HFFc6 (cell line): ENCODE measurements around the gene SMAD2. TPM values are rescaled to one million over a fixed set of nuclear protein-coding genes. Genes with fewer than 3 reads are reported as not detected.

Source experiments
- DNase-seq: peaks from one replicate; pipeline ENCODE4 v3.0.0-alpha.2; 2018
- H3K27ac Mint-ChIP-seq: 2 replicates; pipeline ENCODE4 v1.8.0; 2020; ENCODE audit warnings: mild to moderate bottlenecking, mixed read lengths
- H3K27me3 Mint-ChIP-seq: 2 replicates; pipeline ENCODE4 v1.8.0; 2021; ENCODE audit warnings: mild to moderate bottlenecking, moderate library complexity, mixed read lengths; ENCODE audit not compliant: insufficient read depth
- H3K36me3 Mint-ChIP-seq: 2 replicates; pipeline ENCODE4 v1.8.0; 2021; ENCODE audit warnings: low read depth, mixed read lengths
- H3K4me1 Mint-ChIP-seq: 2 replicates; pipeline ENCODE4 v1.8.0; 2020; ENCODE audit warnings: low read depth, mixed read lengths
- H3K4me3 Mint-ChIP-seq: 2 replicates; pipeline ENCODE4 v1.8.0; 2020; ENCODE audit warnings: mild to moderate bottlenecking, moderate library complexity, mixed read lengths
- H3K9me3 Mint-ChIP-seq: 2 replicates; pipeline ENCODE4 v1.8.0; 2020; ENCODE audit warnings: mild to moderate bottlenecking, mixed read lengths
- CTCF ChIP-seq: fragments of 200-600 bp; sonication (generic); IDR thresholded peaks from 2 replicates; pipeline ENCODE4 v1.5.0; 2021; ENCODE audit warnings: antibody characterized with exemption, mild to moderate bottlenecking
- total RNA-seq, 6 experiments: library from RNA; stranded (reverse); fragmentation: NEBNext Ultra II Directional; extraction: Animal tissue kit (Norgen Biotek cat#: 25700); gene quantifications; 2 replicates in 1 of 6; 3 replicates in 5 of 6; pipeline ENCODE4 v1.2.3, GENCODE V29; 2021

The SMAD2 gene
- total RNA-seq, 6 experiments from 2014 or later, result 99.3 to 116 (median 108) TPM

GRCh38 chr18:47794725-47795433, 135.6 kb downstream of the SMAD2 start:
- Mint-ChIP-seq H3K4me3 (no peak overlapping the region), H3K27ac (no peak overlapping the region), H3K27me3 (peaks cover 18% of the 10 kb centered on the region), H3K4me1 (peaks cover 6% of the 10 kb centered on the region; the same call in 1 of the 2 replicates), H3K36me3 (no peaks in the 10 kb centered on the region), H3K9me3 (no peaks in the 10 kb centered on the region)
- DNase-seq, result no peak
- TF ChIP-seq CTCF, result no peak

- Mint-ChIP-seq H3K36me3 (no peaks in the 10 kb centered on the region), H3K27me3 (peaks cover 19% of the 10 kb centered on the region), H3K27ac (no peak overlapping the region), H3K9me3 (no peaks in the 10 kb centered on the region), H3K4me1 (peaks cover under 1% of the 10 kb centered on the region; the same call in 1 of the 2 replicates), H3K4me3 (no peak overlapping the region)
- DNase-seq, result no peak
- TF ChIP-seq CTCF, result no peak
Observed at GRCh38 chr18:47793609-47794008, 136.8 kb downstream of the SMAD2 start.

GRCh38 chr18:47791461-47791985, 138.9 kb downstream of the SMAD2 start:
- Mint-ChIP-seq H3K27me3 (peaks cover 20% of the 10 kb centered on the region), H3K27ac (no peak overlapping the region), H3K36me3 (no peaks in the 10 kb centered on the region), H3K4me3 (no peak overlapping the region), H3K9me3 (no peaks in the 10 kb centered on the region; the same call in 1 of the 2 replicates), H3K4me1 (no peaks in the 10 kb centered on the region)
- no peak for DNase-seq
- no peak for TF ChIP-seq CTCF

GRCh38 chr18:47790036-47790435, 140.4 kb downstream of the SMAD2 start:
- Mint-ChIP-seq H3K4me3 (no peak overlapping the region), H3K36me3 (no peaks in the 10 kb centered on the region), H3K4me1 (no peaks in the 10 kb centered on the region), H3K27me3 (peaks cover 17% of the 10 kb centered on the region), H3K9me3 (no peaks in the 10 kb centered on the region; the same call in 1 of the 2 replicates), H3K27ac (no peak overlapping the region)
- no peak for DNase-seq
- TF ChIP-seq CTCF, result no peak

- TF ChIP-seq CTCF, result no peak
- peaks cover 8% of the 10 kb centered on the region for H3K9me3 Mint-ChIP-seq
- H3K4me3 Mint-ChIP-seq, result no peak overlapping the region
- H3K4me1 Mint-ChIP-seq, result no peaks in the 10 kb centered on the region
- H3K27ac Mint-ChIP-seq, result no peak overlapping the region
- peaks cover 13% of the 10 kb centered on the region for H3K27me3 Mint-ChIP-seq
- no peak for DNase-seq
- H3K36me3 Mint-ChIP-seq, result no peaks in the 10 kb centered on the region
Observed at GRCh38 chr18:47788621-47789020, 141.8 kb downstream of the SMAD2 start.
